HS-5 (cell line): ENCODE results near the gene TMC1.

Source experiments
- DNase-seq: peaks from one replicate; pipeline ENCODE4 v3.0.0-alpha.2; 2012; ENCODE audit warnings: low read depth

The TMC1 gene

GRCh38 chr9:72615931-72616330, 94.5 kb downstream of the TMC1 start:
- no peak for DNase-seq

GRCh38 chr9:72618811-72619210, 97.4 kb downstream of the TMC1 start:
- DNase-seq: no peak

- no peak for DNase-seq
These were observed 100.8 kb downstream of the TMC1 start for GRCh38 chr9:72622186-72622585.

GRCh38 chr9:72623156-72623555, 101.7 kb downstream of the TMC1 start:
- no peak for DNase-seq

GRCh38 chr9:72627147-72627546, 105.7 kb downstream of the TMC1 start:
- DNase-seq: no peak

- DNase-seq: no peak
These were observed 106.6 kb downstream of the TMC1 start for GRCh38 chr9:72627956-72628540.

- DNase-seq: peak; percentile 10
These were observed 112.6 kb downstream of the TMC1 start for GRCh38 chr9:72633966-72634365.

- no peak for DNase-seq
These were observed 113.8 kb downstream of the TMC1 start for GRCh38 chr9:72635197-72635596.

- no peak for DNase-seq
These were observed 115.2 kb downstream of the TMC1 start for GRCh38 chr9:72636621-72637020.

GRCh38 chr9:72643651-72644050, 122.2 kb downstream of the TMC1 start:
- no peak for DNase-seq

GRCh38 chr9:72646061-72646460, 124.7 kb downstream of the TMC1 start:
- DNase-seq: no peak

- no peak for DNase-seq
These were observed 127.1 kb downstream of the TMC1 start for GRCh38 chr9:72648324-72649126.

- DNase-seq: no peak
These were observed 127.7 kb downstream of the TMC1 start for GRCh38 chr9:72649127-72649442.

GRCh38 chr9:72650206-72650605, 128.8 kb downstream of the TMC1 start:
- DNase-seq: no peak

- DNase-seq: no peak
These were observed 134.6 kb downstream of the TMC1 start for GRCh38 chr9:72656021-72656420.

GRCh38 chr9:72657023-72657422, 135.6 kb downstream of the TMC1 start:
- DNase-seq: no peak

GRCh38 chr9:72658703-72659102, 137.3 kb downstream of the TMC1 start:
- no peak for DNase-seq

- peak; percentile 43 for DNase-seq
These were observed 140.2 kb downstream of the TMC1 start for GRCh38 chr9:72661401-72662135.

GRCh38 chr9:72665421-72665820, 144.0 kb downstream of the TMC1 start:
- DNase-seq: peak; percentile 32

GRCh38 chr9:72667181-72667580, 145.8 kb downstream of the TMC1 start:
- DNase-seq: no peak

GRCh38 chr9:72674961-72675360, 153.6 kb downstream of the TMC1 start:
- DNase-seq: no peak

GRCh38 chr9:72675586-72675985, 154.2 kb downstream of the TMC1 start:
- no peak for DNase-seq

- DNase-seq: no peak
These were observed 159.3 kb downstream of the TMC1 start for GRCh38 chr9:72680593-72681282.
